Activated CD8-positive, alpha-beta memory T cell treated with anti-CD3 and anti-CD28 coated beads for 48 hours (primary cell): Measurements from ENCODE around the gene FBXO22.

ENCODE experiments used
- DNase-seq, 3 experiments: peaks; one replicate each; pipeline ENCODE4 v3.0.0-alpha.2; 2020; ENCODE audit warnings: low read depth in 2 of 3, low spot score in 2 of 3

The FBXO22 gene

GRCh38 chr15:75918135-75918534, 14.5 kb downstream of the FBXO22 start:
- DNase-seq = no peak

- DNase-seq = no peak
Observed at GRCh38 chr15:75920079-75920478, 16.4 kb downstream of the FBXO22 start.

GRCh38 chr15:75921732-75922703, 18.3 kb downstream of the FBXO22 start:
- DNase-seq = no peak

GRCh38 chr15:75923756-75924155, 20.1 kb downstream of the FBXO22 start:
- no peak for DNase-seq

GRCh38 chr15:75924576-75924975, 20.9 kb downstream of the FBXO22 start:
- no peak for DNase-seq

- no peak for DNase-seq
Observed at GRCh38 chr15:75925440-75925839, 21.8 kb downstream of the FBXO22 start.

- no peak for DNase-seq
Observed at GRCh38 chr15:75926931-75927330, 23.3 kb downstream of the FBXO22 start.

GRCh38 chr15:75927601-75928000, 23.9 kb downstream of the FBXO22 start:
- DNase-seq = no peak

GRCh38 chr15:75928680-75929608, 25.3 kb downstream of the FBXO22 start:
- DNase-seq = no peak

GRCh38 chr15:75929799-75930565, 26.3 kb downstream of the FBXO22 start:
- no peak for DNase-seq

- no peak for DNase-seq
Observed at GRCh38 chr15:75930866-75931265, 27.2 kb downstream of the FBXO22 start.

- no peak for DNase-seq
Observed at GRCh38 chr15:75942464-75942863, 38.8 kb downstream of the FBXO22 start.

- no peak for DNase-seq
Observed at GRCh38 chr15:75943246-75943645, 39.6 kb downstream of the FBXO22 start.

- DNase-seq = no peak
Observed at GRCh38 chr15:75943713-75944215, 40.1 kb downstream of the FBXO22 start.

- no peak for DNase-seq
Observed at GRCh38 chr15:75945953-75946352, 42.3 kb downstream of the FBXO22 start.

GRCh38 chr15:75947092-75947491, 43.4 kb downstream of the FBXO22 start:
- DNase-seq = no peak

- DNase-seq = no peak
Observed at GRCh38 chr15:75948761-75949296, 45.2 kb downstream of the FBXO22 start.

GRCh38 chr15:75952525-75952924, 48.8 kb downstream of the FBXO22 start:
- DNase-seq = no peak

GRCh38 chr15:75955720-75956119, 52.0 kb downstream of the FBXO22 start:
- DNase-seq = no peak

- DNase-seq = no peak
Observed at GRCh38 chr15:75961331-75961730, 57.7 kb downstream of the FBXO22 start.

GRCh38 chr15:75966073-75966472, 62.4 kb downstream of the FBXO22 start:
- no peak for DNase-seq
